ENCODE results near the gene PROK1. TPM values are rescaled to one million over a fixed set of nuclear protein-coding genes. Genes with fewer than 3 reads are reported as not detected.
A peak's percentile ranks its signal among the peaks of the same experiment; 100 is the strongest.
"Not testable (repeated sequence)": the region's sequence is repeated elsewhere in the genome, so short reads cannot be mapped to it uniquely, and the experiment has no call there.

Gene PROK1
- not detected for polyA plus RNA-seq (2013, experiment 1 of 2; ENCODE audit: insufficient read length)
- not detected for polyA plus RNA-seq (2013, experiment 2 of 2; ENCODE audit: insufficient read length)

- DNase-seq = no peak
These were observed at the start of gene PROK1 for GRCh38 chr1:110450929-110451328. PROK1 (plus strand) TSS chr1:110451149; CDS start chr1:110451217, 68 bp downstream.

GRCh38 chr1:110403805-110404204 is 47.1 kb upstream of the PROK1 start:
- no peak for DNase-seq

- no peak for DNase-seq
These were observed 46.5 kb upstream of the PROK1 start for GRCh38 chr1:110404401-110404800.

GRCh38 chr1:110406407-110406806 is 44.5 kb upstream of the PROK1 start:
- DNase-seq = not testable (repeated sequence)

- DNase-seq = peak; percentile 95
These were observed 43.4 kb upstream of the PROK1 start, which contains the start of gene LAMTOR5 for GRCh38 chr1:110407260-110408210. LAMTOR5 (minus strand) TSS chr1:110407694; CDS start chr1:110407620, 74 bp downstream.

- DNase-seq = no peak
These were observed 42.5 kb upstream of the PROK1 start for GRCh38 chr1:110408488-110408887.

GRCh38 chr1:110409316-110409715 is 41.6 kb upstream of the PROK1 start:
- no peak for DNase-seq

- no peak for DNase-seq
These were observed 39.7 kb upstream of the PROK1 start for GRCh38 chr1:110411173-110411735.

- peak; percentile 61 for DNase-seq
These were observed 38.4 kb upstream of the PROK1 start for GRCh38 chr1:110412576-110412975.

- DNase-seq = not testable (repeated sequence)
These were observed 37.9 kb upstream of the PROK1 start for GRCh38 chr1:110413045-110413444.

GRCh38 chr1:110418729-110419128 is 32.2 kb upstream of the PROK1 start:
- no peak for DNase-seq

- no peak for DNase-seq
These were observed 30.8 kb upstream of the PROK1 start for GRCh38 chr1:110420023-110420662.

- peak; percentile 36 for DNase-seq
These were observed 29.8 kb upstream of the PROK1 start for GRCh38 chr1:110420874-110421793.

- no peak for DNase-seq
These were observed 26.0 kb upstream of the PROK1 start for GRCh38 chr1:110424699-110425611.

GRCh38 chr1:110425612-110426152 is 25.3 kb upstream of the PROK1 start:
- DNase-seq = no peak

- no peak for DNase-seq
These were observed 24.1 kb upstream of the PROK1 start for GRCh38 chr1:110426854-110427253.

- no peak for DNase-seq
These were observed 22.0 kb upstream of the PROK1 start for GRCh38 chr1:110428946-110429345.

- DNase-seq = no peak
These were observed 20.6 kb upstream of the PROK1 start for GRCh38 chr1:110430366-110430765.

- DNase-seq = no peak
These were observed 20.0 kb upstream of the PROK1 start for GRCh38 chr1:110430901-110431300.

GRCh38 chr1:110433213-110433612 is 17.7 kb upstream of the PROK1 start:
- DNase-seq = no peak

- no peak for DNase-seq
These were observed 17.1 kb upstream of the PROK1 start for GRCh38 chr1:110433803-110434202.
